ENCODE results near the gene LIN9. TPM values are rescaled to one million over a fixed set of nuclear protein-coding genes. Genes with fewer than 3 reads are reported as not detected.

Gene LIN9
- total RNA-seq, 4 donors from 2014 or later, result 1.9 to 3.3 (median 2.6) TPM

DNA sequence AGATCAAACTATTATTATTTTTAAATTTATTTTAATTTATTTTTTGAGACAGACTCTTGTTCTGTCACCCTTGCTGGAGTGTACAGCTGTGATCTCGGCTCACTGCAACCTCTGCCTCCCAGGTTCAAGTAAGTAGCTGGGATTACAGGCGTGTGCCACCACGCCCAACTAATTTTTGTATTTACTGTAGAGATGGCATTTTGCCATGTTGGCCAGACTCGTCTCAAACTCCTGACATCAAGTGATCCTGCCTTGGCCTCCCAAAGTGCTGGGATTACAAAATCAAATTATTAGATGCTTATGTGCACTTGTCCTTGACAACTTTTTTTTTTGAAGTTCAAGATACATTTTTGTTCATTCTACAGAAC is 15.4 kb downstream of the LIN9 start:
- Histone ChIP-seq H3K4me3 (replicated peaks in 1 of 3) (no peak overlapping the region), H3K9me3 (no peaks in the 10 kb centered on the region), H3K27ac (no peak overlapping the region), H3K27me3 (no peaks in the 10 kb centered on the region), H3K4me1 (no peaks in the 10 kb centered on the region), H3K36me3 (no peaks in the 10 kb centered on the region)
- no peak for DNase-seq
- intact Hi-C loops (cut with DNase I), result no loop called here
- 84 to 85% methylated on average over 4 of the region's 4 CpGs for WGBS, 2 donors
- TF ChIP-seq, protein P1, sequence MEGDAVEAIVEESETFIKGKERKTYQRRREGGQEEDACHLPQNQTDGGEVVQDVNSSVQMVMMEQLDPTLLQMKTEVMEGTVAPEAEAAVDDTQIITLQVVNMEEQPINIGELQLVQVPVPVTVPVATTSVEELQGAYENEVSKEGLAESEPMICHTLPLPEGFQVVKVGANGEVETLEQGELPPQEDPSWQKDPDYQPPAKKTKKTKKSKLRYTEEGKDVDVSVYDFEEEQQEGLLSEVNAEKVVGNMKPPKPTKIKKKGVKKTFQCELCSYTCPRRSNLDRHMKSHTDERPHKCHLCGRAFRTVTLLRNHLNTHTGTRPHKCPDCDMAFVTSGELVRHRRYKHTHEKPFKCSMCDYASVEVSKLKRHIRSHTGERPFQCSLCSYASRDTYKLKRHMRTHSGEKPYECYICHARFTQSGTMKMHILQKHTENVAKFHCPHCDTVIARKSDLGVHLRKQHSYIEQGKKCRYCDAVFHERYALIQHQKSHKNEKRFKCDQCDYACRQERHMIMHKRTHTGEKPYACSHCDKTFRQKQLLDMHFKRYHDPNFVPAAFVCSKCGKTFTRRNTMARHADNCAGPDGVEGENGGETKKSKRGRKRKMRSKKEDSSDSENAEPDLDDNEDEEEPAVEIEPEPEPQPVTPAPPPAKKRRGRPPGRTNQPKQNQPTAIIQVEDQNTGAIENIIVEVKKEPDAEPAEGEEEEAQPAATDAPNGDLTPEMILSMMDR (IDR thresholded peaks at IDR 0.05), result no peak
- no peak for TF ChIP-seq POLR2A (IDR thresholded peaks at IDR 0.05)

DNA sequence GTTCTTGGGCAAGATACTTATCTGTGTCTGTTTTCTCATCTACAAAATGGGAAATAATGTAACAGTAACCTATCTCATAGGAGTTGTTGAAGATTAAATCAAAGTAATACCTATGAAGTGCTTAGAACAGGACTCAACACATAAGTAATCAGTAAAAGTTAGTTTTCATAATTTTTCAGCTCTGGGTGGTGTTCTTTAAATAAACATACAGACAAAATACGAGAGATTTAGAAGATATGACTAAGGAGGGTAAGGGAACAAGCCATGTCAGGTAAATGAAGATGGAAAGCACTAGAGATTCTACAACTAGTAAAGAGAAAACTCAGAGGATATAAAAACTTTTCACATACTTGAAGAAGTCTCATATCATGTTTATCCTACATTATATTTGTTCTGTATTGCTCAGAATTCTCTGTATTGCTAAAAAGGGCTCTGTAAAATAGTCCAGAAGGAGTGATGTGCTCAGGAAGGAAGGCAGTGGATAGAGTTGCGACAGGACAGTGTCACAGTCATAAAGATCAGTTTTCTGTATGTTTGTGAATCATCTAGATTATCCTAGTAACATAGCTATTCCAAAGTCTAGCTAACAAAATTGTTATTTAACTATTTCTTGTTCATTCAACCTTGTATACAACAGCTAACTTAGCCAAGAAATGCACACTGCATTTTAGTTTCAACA is 16.0 kb downstream of the LIN9 start:
- Histone ChIP-seq H3K36me3 (no peaks in the 10 kb centered on the region), H3K9me3 (no peaks in the 10 kb centered on the region), H3K27ac (no peak overlapping the region), H3K27me3 (no peaks in the 10 kb centered on the region), H3K4me1 (no peaks in the 10 kb centered on the region), H3K4me3 (replicated peaks in 1 of 3) (no peak overlapping the region)
- 93 to 94% methylated on average over 2 of the region's 2 CpGs for WGBS, 2 donors
- no peak for DNase-seq
- TF ChIP-seq, protein P1 (IDR thresholded peaks at IDR 0.05), result no peak
- no peak for TF ChIP-seq POLR2A (IDR thresholded peaks at IDR 0.05)
- intact Hi-C loops (cut with DNase I), result no loop called here

DNA sequence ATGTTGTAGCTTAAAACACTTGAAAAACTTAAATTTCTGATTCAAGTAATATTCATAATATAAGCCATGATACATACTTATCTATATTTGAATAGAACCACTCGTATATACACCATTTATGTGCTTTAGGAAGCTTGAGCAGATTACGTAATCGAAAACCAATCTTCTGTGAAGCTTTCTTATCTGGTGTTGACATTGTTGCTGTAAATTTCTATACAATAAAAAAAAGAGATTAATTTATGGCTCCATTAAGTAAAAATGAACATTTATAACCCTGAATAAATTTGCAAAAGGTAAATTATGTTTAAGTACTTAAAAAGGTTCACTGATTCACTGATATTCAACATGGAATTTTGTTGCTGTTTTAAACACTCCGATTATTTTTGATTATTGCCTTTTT is 21.4 kb downstream of the LIN9 start:
- no peaks in the 10 kb centered on the region for H3K4me1 ChIP-seq
- no peak overlapping the region for H3K4me3 ChIP-seq (replicated peaks in 1 of 3)
- WGBS, 2 donors, result 78 to 85% methylated on average over 4 of the region's 4 CpGs
- H3K36me3 ChIP-seq, result no peaks in the 10 kb centered on the region
- intact Hi-C loops (cut with DNase I), result no loop called here
- DNase-seq, result no peak
- H3K27ac ChIP-seq, result no peak overlapping the region
- no peaks in the 10 kb centered on the region for H3K9me3 ChIP-seq
- no peaks in the 10 kb centered on the region for H3K27me3 ChIP-seq
- TF ChIP-seq, protein P1 (IDR thresholded peaks at IDR 0.05), result no peak
- no peak for TF ChIP-seq POLR2A (IDR thresholded peaks at IDR 0.05)

DNA sequence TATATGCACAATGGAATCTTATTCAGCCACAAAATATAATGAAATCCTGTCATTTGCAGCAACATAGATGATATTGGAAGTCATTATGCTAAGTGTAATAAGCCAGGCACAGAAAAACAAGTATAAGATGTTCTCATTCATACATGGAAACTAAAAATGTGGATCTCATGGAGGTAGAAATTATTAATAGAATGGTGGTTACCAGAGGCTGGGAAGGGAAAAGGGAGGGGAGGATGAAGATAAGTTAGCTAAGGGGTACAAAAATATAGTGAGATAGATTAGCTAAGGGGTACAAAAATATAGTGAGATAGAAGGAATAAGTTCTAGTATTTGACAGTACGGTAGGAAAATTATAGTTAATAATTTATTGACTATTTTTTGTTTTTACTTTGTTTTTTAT is 27.9 kb downstream of the LIN9 start:
- H3K27me3 ChIP-seq, result no peaks in the 10 kb centered on the region
- no peaks in the 10 kb centered on the region for H3K4me1 ChIP-seq
- H3K36me3 ChIP-seq, result no peaks in the 10 kb centered on the region
- TF ChIP-seq, protein P1 (IDR thresholded peaks at IDR 0.05), result no peak
- TF ChIP-seq POLR2A (IDR thresholded peaks at IDR 0.05), result no peak
- DNase-seq, result no peak
- no peak overlapping the region for H3K4me3 ChIP-seq (replicated peaks in 1 of 3)
- WGBS, 2 donors, result 98 to 99% methylated on average over 1 of the region's 1 CpG
- intact Hi-C loops (cut with DNase I), result no loop called here
- H3K27ac ChIP-seq, result no peak overlapping the region
- no peaks in the 10 kb centered on the region for H3K9me3 ChIP-seq

DNA sequence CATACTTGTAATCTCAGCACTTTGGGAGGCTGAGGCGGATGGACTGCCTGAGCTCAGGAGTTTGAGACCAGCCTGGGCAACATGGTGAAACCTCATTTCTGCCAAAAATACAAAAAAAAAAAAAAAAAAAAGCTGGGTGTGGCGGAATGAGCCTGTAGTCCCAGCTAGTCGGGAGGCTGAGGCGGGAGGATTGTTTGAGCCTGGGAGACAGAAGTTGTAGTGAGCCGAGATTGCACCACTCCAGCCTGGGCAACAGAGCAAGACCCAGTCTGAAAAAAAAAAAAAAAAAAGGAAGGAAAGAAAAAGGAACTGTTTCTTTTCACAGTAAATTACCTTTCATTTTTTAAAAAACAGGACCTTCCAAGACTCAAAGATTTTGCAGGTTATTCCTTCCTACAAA is 29.5 kb downstream of the LIN9 start:
- Histone ChIP-seq H3K4me3 (replicated peaks in 1 of 3) (no peak overlapping the region), H3K27me3 (no peaks in the 10 kb centered on the region), H3K36me3 (no peaks in the 10 kb centered on the region), H3K9me3 (no peaks in the 10 kb centered on the region), H3K27ac (no peak overlapping the region), H3K4me1 (no peaks in the 10 kb centered on the region)
- intact Hi-C loops (cut with DNase I), result no loop called here
- WGBS, 2 donors, result 94 to 99% methylated on average over 5 of the region's 5 CpGs
- no peak for DNase-seq
- TF ChIP-seq, protein P1 (IDR thresholded peaks at IDR 0.05), result no peak
- TF ChIP-seq POLR2A (IDR thresholded peaks at IDR 0.05), result no peak

Data from thyroid gland (tissue), 4 donors.